Cardiac muscle cell (in vitro differentiated cells and primary cell): ENCODE measurements around the gene FITM2. TPM values are rescaled to one million over a fixed set of nuclear protein-coding genes. Genes with fewer than 3 reads are reported as not detected.
A peak's percentile ranks its signal among the peaks of the same experiment; 100 is the strongest.

ENCODE experiments used
- DNase-seq, 2 donors: peaks; one replicate each; pipeline versions ENCODE4 v3.0.0 to v3.0.0-alpha.2; 2010 to 2017; ENCODE audit warnings: low read depth in 1 of 2, low spot score in 1 of 2
- H3K27ac ChIP-seq: fragments of 200-600 bp; sonication (generic); 2 replicates; pipeline ENCODE4 v1.5.1; 2016
- H3K27me3 ChIP-seq: fragments of 200-600 bp; sonication (generic); 2 replicates; pipeline ENCODE4 v1.6.0; 2016; ENCODE audit warnings: control low read depth
- H3K36me3 ChIP-seq: fragments of 200-600 bp; sonication (generic); 2 replicates; pipeline ENCODE4 v1.5.1; 2016; ENCODE audit warnings: control low read depth
- H3K4me1 ChIP-seq: fragments of 200-600 bp; sonication (generic); 2 replicates; pipeline ENCODE4 v1.8.1; 2017; ENCODE audit warnings: low read depth, mild to moderate bottlenecking, mixed run types
- H3K4me3 ChIP-seq: fragments of 200-600 bp; sonication (generic); 2 replicates; pipeline ENCODE4 v1.5.1; 2016; ENCODE audit warnings: mild to moderate bottlenecking
- H3K9me3 ChIP-seq: fragments of 200-600 bp; sonication (generic); 2 replicates; pipeline ENCODE4 v1.5.1; 2017; ENCODE audit warnings: low read depth, mild to moderate bottlenecking, control low read depth
- CTCF ChIP-seq: IDR thresholded peaks from 2 replicates; pipeline ENCODE4 v1.5.1; 2012; ENCODE audit warnings: low read depth, mild to moderate bottlenecking, low read length
- polyA plus RNA-seq: library from polyadenylated mRNA; unstranded; fragments of >200 nt; fragmentation: Nextera tagmentation; extraction: Ambion mirVana; gene quantifications from 2 replicates; pipeline ENCODE4 v1.2.1, GENCODE V29; 2016
- total RNA-seq: library from RNA; depleted of rRNA; stranded (reverse); fragments of >200 nt; gene quantifications from 2 replicates; pipeline ENCODE4 v1.2.3, GENCODE V29; 2016

Gene FITM2
- total and polyA plus RNA-seq, 2 experiments from 2014 or later, result 11.6 to 11.9 TPM

- no peak overlapping the region for H3K4me3 ChIP-seq
- no peaks in the 10 kb centered on the region for H3K9me3 ChIP-seq
- no peaks in the 10 kb centered on the region for H3K27me3 ChIP-seq
- no peak overlapping the region for H3K27ac ChIP-seq
- no peaks in the 10 kb centered on the region for H3K36me3 ChIP-seq
- no peaks in the 10 kb centered on the region for H3K4me1 ChIP-seq
- no peak for DNase-seq
- no peak for TF ChIP-seq CTCF
Observed at GRCh38 chr20:44314870-44315269, 3.9 kb upstream of the FITM2 start.

GRCh38 chr20:44309763-44310663 lies 989 bp downstream of the FITM2 start:
- Histone ChIP-seq H3K36me3 (no peaks in the 10 kb centered on the region), H3K27me3 (no peaks in the 10 kb centered on the region), H3K9me3 (no peaks in the 10 kb centered on the region), H3K4me1 (peaks cover 11% of the 10 kb centered on the region), H3K4me3 (peak overlapping the region; percentile 60), H3K27ac (peak overlapping the region; percentile 85)
- peak; percentile 47 to 91 for DNase-seq
- no peak for TF ChIP-seq CTCF

- no peak for DNase-seq
- H3K36me3 ChIP-seq, result no peaks in the 10 kb centered on the region
- H3K27ac ChIP-seq, result peak overlapping the region; percentile 29
- H3K27me3 ChIP-seq, result no peaks in the 10 kb centered on the region
- TF ChIP-seq CTCF, result no peak
- H3K9me3 ChIP-seq, result no peaks in the 10 kb centered on the region
- H3K4me1 ChIP-seq, result peaks cover 28% of the 10 kb centered on the region
- H3K4me3 ChIP-seq, result no peak overlapping the region
Observed at GRCh38 chr20:44306927-44307326, 4.1 kb downstream of the FITM2 start.

GRCh38 chr20:44304383-44304782 lies 6.6 kb downstream of the FITM2 start:
- Histone ChIP-seq H3K9me3 (no peaks in the 10 kb centered on the region), H3K4me1 (peaks cover 31% of the 10 kb centered on the region), H3K4me3 (no peak overlapping the region), H3K27ac (peak overlapping the region; percentile 60), H3K27me3 (no peaks in the 10 kb centered on the region), H3K36me3 (no peaks in the 10 kb centered on the region)
- TF ChIP-seq CTCF, result no peak
- no peak for DNase-seq

- Histone ChIP-seq H3K36me3 (no peaks in the 10 kb centered on the region), H3K27ac (peak overlapping the region; percentile 56)
- TF ChIP-seq CTCF, result no peak
Observed at GRCh38 chr20:44302736-44303135, 8.3 kb downstream of the FITM2 start.

More at GRCh38 chr20:44302736-44303135, 8.3 kb downstream of the FITM2 start:
- peaks cover 28% of the 10 kb centered on the region for H3K4me1 ChIP-seq
- no peak for DNase-seq
- H3K27me3 ChIP-seq, result no peaks in the 10 kb centered on the region
- no peaks in the 10 kb centered on the region for H3K9me3 ChIP-seq
- H3K4me3 ChIP-seq, result no peak overlapping the region
